Measurements from ENCODE around the gene CALM3. TPM values are rescaled to one million over a fixed set of nuclear protein-coding genes. Genes with fewer than 3 reads are reported as not detected.
A peak's percentile ranks its signal among the peaks of the same experiment; 100 is the strongest.

CALM3 gene
- total RNA-seq, 4 donors from 2014 or later = 114 to 155 (median 129) TPM

DNA sequence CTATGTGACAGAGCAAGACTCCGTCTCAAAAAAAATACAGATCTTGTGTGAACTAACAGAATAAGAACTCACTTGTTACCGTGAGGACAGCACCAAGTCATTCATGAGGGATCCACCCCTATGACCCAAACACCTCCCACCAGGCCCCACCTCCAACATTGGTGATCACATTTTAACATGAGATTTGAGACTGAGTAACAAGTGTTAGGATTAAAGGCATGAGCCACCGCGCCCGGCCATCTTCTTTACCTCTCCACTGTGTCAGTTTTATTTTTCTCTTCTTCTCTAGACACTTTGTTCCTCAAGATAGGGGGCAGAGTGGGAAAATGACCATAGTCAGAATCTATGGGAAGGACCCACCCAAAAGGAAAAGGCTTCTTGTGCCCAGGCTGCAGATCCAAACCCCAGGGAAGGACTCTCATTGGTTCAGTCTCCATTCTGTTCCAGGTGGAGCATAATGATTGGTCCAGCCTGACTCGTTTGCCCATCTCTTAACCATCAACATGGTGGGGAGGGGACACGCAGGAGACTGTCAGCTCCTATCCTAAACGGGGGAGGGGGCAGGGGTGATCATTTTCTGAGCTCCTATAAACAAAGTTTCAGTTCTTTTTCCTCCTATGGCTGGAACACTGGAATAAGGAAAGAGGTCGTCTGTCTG lies 1.3 kb upstream of the CALM3 start:
- WGBS = 68% methylated on average over 9 of the region's 9 CpGs
- H3K9me3 ChIP-seq = peaks cover 0 to 6% (median 0%) of the 10 kb centered on the region in 4 donors
- peak overlapping the region; percentile 96 to 98 (median 96) for H3K27ac ChIP-seq (replicated peaks in 1 of 4)
- no peaks in the 10 kb centered on the region for H3K27me3 ChIP-seq
- intact Hi-C loops (cut with DNase I) = no loop called here
- TF ChIP-seq POLR2AphosphoS5 (IDR thresholded peaks at IDR 0.05) (no peak), EP300 (IDR thresholded peaks at IDR 0.05) (no peak), POLR2A (IDR thresholded peaks at IDR 0.05; ENCODE audit: low read depth) (no peak)
- TF ChIP-seq, protein P1, sequence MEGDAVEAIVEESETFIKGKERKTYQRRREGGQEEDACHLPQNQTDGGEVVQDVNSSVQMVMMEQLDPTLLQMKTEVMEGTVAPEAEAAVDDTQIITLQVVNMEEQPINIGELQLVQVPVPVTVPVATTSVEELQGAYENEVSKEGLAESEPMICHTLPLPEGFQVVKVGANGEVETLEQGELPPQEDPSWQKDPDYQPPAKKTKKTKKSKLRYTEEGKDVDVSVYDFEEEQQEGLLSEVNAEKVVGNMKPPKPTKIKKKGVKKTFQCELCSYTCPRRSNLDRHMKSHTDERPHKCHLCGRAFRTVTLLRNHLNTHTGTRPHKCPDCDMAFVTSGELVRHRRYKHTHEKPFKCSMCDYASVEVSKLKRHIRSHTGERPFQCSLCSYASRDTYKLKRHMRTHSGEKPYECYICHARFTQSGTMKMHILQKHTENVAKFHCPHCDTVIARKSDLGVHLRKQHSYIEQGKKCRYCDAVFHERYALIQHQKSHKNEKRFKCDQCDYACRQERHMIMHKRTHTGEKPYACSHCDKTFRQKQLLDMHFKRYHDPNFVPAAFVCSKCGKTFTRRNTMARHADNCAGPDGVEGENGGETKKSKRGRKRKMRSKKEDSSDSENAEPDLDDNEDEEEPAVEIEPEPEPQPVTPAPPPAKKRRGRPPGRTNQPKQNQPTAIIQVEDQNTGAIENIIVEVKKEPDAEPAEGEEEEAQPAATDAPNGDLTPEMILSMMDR (IDR thresholded peaks at IDR 0.05) = no peak
- H3K4me3 ChIP-seq = peak overlapping the region; percentile 85 to 100 (median 93)
- no peak for DNase-seq (ENCODE audit: extremely low spot score)
- H3K36me3 ChIP-seq = no peaks in the 10 kb centered on the region
- H3K4me1 ChIP-seq = peaks cover 29 to 39% (median 38%) of the 10 kb centered on the region in 4 donors

DNA sequence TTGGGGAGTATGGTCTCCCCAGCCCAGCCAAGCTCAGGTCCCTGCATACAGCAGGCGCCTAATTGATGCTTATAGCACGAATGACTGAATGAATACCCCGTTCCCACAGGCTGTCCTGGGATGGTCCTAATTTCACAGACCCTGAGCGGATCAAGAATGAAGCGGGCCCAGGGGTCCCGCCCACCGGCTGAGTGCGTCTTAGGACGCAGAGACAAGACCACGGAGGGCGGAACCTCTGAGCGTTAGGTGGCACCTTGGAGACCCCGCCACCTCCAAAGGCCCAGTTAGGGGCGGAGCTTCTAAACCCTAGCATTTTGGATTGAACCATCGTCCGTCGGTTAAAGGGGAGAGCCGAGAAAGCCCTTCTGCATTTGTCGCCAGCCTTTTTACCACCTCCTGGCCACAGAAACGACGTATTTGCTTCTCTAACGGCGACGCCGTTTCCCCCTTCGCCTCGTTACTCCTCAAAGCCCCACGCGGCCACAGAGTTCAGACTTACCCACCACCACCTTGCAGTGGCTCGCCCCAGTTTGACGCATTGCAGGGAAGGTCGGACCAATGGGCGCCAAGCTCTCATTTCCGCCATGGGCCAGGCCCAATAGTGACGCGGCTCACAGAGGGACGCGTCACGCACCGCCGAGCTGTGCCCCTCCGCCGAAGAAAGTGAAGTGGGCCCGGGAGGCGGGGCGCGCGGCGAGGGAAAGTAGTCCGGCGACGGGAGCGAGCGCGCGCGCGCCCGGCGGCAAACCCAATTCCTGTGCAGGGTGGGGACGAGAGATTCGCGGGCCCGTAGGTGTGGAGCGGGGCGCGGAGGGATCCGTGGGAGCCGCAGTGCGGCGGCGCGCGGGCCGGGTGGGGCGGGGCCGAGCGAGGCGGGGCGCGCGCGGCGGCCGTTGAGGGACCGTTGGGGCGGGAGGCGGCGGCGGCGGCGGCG lies 479 bp upstream of the CALM3 start:
- Histone ChIP-seq H3K4me1 (peaks cover 35 to 48% (median 46%) of the 10 kb centered on the region in 4 donors), H3K27me3 (no peaks in the 10 kb centered on the region), H3K36me3 (peaks cover 0 to 4% (median 1%) of the 10 kb centered on the region in 4 donors), H3K4me3 (peak overlapping the region; percentile 85 to 100 (median 93)), H3K27ac (replicated peaks in 1 of 4) (peak overlapping the region; percentile 96 to 98 (median 96)), H3K9me3 (peaks cover 0 to 6% (median 0%) of the 10 kb centered on the region in 4 donors)
- WGBS = 3% methylated on average over 5 of the region's 93 CpGs
- intact Hi-C loops (cut with DNase I) = no loop called here
- peak; percentile 100 for DNase-seq (ENCODE audit: extremely low spot score)
- TF ChIP-seq POLR2A (IDR thresholded peaks at IDR 0.05; ENCODE audit: low read depth) = peak; percentile 39
- TF ChIP-seq, protein P1 (IDR thresholded peaks at IDR 0.05) = peak in 1 of 3 experiments; percentile 16
- peak; percentile 71 to 84 for TF ChIP-seq POLR2AphosphoS5 (IDR thresholded peaks at IDR 0.05)
- no peak for TF ChIP-seq EP300 (IDR thresholded peaks at IDR 0.05)

DNA sequence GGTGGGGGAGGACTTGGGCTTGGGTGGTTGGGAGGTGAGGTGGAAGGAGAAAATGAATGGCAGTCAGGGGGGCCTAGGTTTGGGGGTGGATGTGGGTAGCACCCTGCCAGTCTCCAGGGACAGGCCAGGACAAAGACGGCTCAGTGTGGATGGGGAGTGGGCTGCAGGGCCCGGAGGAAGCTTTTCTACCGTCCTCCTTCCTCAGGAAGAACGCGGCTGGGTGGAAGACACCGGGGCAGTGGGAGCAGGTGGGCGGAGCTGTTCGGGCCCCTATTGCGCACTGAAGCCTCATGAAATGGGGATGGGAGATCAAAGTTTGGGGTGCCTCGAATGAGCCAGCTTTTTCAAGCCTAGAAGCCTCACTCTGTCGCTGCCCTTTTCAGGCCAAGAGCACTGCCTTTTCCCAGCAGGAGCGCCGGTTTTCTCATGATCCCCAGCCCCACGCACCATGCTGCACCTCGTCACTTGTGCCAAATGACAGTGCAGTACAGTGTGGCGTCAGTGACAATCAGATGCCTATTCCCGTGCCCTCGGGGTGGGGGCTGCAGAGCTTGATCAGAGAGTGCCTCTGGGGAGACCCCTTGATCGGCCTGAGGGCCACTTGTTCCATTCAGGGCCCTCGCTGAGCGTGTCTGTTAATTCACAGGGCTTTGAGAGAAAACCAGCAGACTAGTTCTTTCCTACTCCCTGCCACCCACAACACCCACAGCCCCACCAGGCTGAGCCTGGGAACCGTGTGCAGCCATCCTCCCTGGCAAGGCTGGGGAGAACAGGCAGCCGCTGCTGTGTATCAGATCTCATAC lies 1.5 kb downstream of the CALM3 start:
- DNase-seq (ENCODE audit: extremely low spot score) = no peak
- TF ChIP-seq POLR2AphosphoS5 (IDR thresholded peaks at IDR 0.05) (no peak), POLR2A (IDR thresholded peaks at IDR 0.05; ENCODE audit: low read depth) (no peak), EP300 (IDR thresholded peaks at IDR 0.05) (no peak)
- TF ChIP-seq, protein P1 (IDR thresholded peaks at IDR 0.05) = no peak
- intact Hi-C loops (cut with DNase I) = no loop called here
- peaks cover 0 to 6% (median 0%) of the 10 kb centered on the region in 4 donors for H3K9me3 ChIP-seq
- H3K27me3 ChIP-seq = no peaks in the 10 kb centered on the region
- peaks cover 0 to 24% (median 19%) of the 10 kb centered on the region in 4 donors for H3K36me3 ChIP-seq
- peaks cover 46 to 63% (median 59%) of the 10 kb centered on the region in 4 donors for H3K4me1 ChIP-seq
- WGBS = 26% methylated on average over 17 of the region's 23 CpGs
- H3K4me3 ChIP-seq = peak overlapping the region; percentile 85 to 100 (median 93)
- peak overlapping the region; percentile 96 to 98 (median 96) for H3K27ac ChIP-seq (replicated peaks in 1 of 4)

DNA sequence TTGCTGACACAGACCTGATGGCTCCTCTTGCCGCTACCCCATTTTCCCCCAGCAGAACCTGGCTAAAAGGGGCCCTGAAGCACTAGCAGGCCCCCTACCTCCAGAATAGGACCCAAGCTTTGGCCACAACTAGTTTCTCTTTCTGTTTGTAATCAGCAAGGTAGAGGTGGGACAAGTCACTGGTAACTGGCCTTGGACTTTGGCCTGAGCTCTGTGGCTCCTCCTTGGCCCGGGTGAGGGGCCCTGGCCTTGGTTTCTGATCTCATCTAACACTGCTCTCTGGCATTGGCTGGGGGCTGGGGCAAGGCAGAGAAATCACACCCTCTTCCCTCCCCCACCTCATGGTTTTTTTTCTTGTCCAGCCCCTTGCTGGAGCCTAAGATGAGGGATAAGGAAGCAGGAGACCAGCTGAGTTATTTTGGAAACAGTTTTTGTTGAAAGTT lies 2.1 kb downstream of the CALM3 start:
- Histone ChIP-seq H3K9me3 (peaks cover 0 to 6% (median 0%) of the 10 kb centered on the region in 4 donors), H3K27me3 (no peaks in the 10 kb centered on the region), H3K4me1 (peaks cover 46 to 67% (median 61%) of the 10 kb centered on the region in 4 donors), H3K27ac (replicated peaks in 1 of 4) (peak overlapping the region; percentile 96 to 98 (median 96)), H3K36me3 (peaks cover 5 to 30% (median 26%) of the 10 kb centered on the region in 4 donors), H3K4me3 (peak overlapping the region; percentile 85 to 100 (median 93))
- intact Hi-C loops (cut with DNase I) = no loop called here
- TF ChIP-seq POLR2A (IDR thresholded peaks at IDR 0.05; ENCODE audit: low read depth) (no peak), EP300 (IDR thresholded peaks at IDR 0.05) (no peak)
- 41% methylated on average over 2 of the region's 2 CpGs for WGBS
- DNase-seq (ENCODE audit: extremely low spot score) = no peak

Data from esophagus muscularis mucosa (tissue), 4 donors.